Measurements from ENCODE around the gene NIPBL. TPM values are rescaled to one million over a fixed set of nuclear protein-coding genes. Genes with fewer than 3 reads are reported as not detected.

NIPBL gene
- total and polyA plus RNA-seq, 10 of the 15 experiments (the other 5 are each of a cell fraction or from before 2014, with no cell fraction given) = 10.4 to 50.4 (median 20.2) TPM

DNA sequence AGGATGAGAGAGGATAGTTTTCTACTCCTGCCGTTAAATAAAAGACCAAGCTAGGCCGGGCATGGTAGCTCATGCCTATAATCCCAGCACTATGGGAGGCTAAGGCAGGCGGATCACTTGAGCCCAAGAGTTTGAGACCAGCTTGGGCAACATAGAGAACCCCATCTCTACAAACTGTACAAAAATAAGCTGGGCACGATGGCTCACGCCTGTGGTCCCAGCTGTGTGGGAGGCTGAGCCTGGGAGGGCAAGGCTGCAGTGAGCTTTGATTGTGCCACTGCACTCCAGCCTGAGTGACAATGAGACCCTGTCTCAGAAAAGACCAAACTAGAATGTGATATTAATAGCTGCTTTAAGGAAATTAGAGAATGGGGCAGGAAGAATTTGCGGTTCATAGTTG is 158.4 kb downstream of the NIPBL start:
- H3K4me1 ChIP-seq (ENCODE audit: control insufficient read depth, insufficient read depth, low read length) = no peaks in the 10 kb centered on the region
- no peak overlapping the region for H3K9ac ChIP-seq (ENCODE audit: control insufficient read depth, insufficient read depth, low read length)
- H3K9me3 ChIP-seq (replicated peaks; ENCODE audit: control insufficient read depth, insufficient read depth, low read length) = no peaks in the 10 kb centered on the region
- H3K36me3 ChIP-seq (ENCODE audit: control insufficient read depth in 2 of 2, insufficient read depth in 2 of 2, low read length in 1 of 2) = peaks cover 0 to 12% of the 10 kb centered on the region in 2 experiments; a peak in 2 of 4 replicates
- in situ Hi-C loops (cut with MboI) (no loop called here), intact Hi-C loops (cut with micrococcal nuclease; ENCODE audit: unreplicated experiment) (no loop called here)
- ATAC-seq = peak; percentile 24; the same call in 1 of the 3 replicates
- no peak overlapping the region for H2AFZ ChIP-seq (ENCODE audit: control insufficient read depth, low read depth, low read length)
- H3K4me3 ChIP-seq = no peak overlapping the region
- no peak for FAIRE-seq
- H3K27ac ChIP-seq (ENCODE audit: control insufficient read depth, insufficient read depth) = no peak overlapping the region
- H3K79me2 ChIP-seq (ENCODE audit: control insufficient read depth, insufficient read depth, low read length) = no peaks in the 10 kb centered on the region
- ChIA-PET RAD21 (ENCODE audit: unreplicated experiment) (interaction anchor here (0.8 kb wide), 1 partner anchor 17 kb away, joined by 5 read pairs; no protein-coding TSS in a partner anchor), CTCF (interaction anchor here (0.8 to 2.0 kb wide), 5 partner anchors 9 to 344 kb away, joined by 3 to 6 read pairs (median 5); partner anchors contain the start of gene NUP155), POLR2A (no interaction called here), SMC1A (ENCODE audit: uncharacterized antibody, unreplicated experiment) (interaction anchor here (0.6 to 2.2 kb wide), 7 partner anchors 9 to 306 kb away, joined by 3 to 11 read pairs (median 4); no protein-coding TSS in a partner anchor)
- no peaks in the 10 kb centered on the region for H4K20me1 ChIP-seq (ENCODE audit: control insufficient read depth, insufficient read depth)
- no peak for DNase-seq (ENCODE audit: low read depth, low spot score)
- no peaks in the 10 kb centered on the region for H3K27me3 ChIP-seq (replicated peaks in 1 of 2; ENCODE audit: control insufficient read depth in 2 of 2, insufficient read depth in 2 of 2, low read length in 1 of 2)
- TSS peak; percentile 34 for BruUV-seq (replicated peaks)
- H3K4me2 ChIP-seq (ENCODE audit: control insufficient read depth, insufficient read depth) = no peak overlapping the region
- TF ChIP-seq STAT3 (IDR thresholded peaks at IDR 0.05; ENCODE audit: low read depth, low read length) (no peak), FOS (IDR thresholded peaks at IDR 0.05; ENCODE audit: borderline replicate concordance, extremely low read depth, insufficient read length) (no peak), PAX5 (IDR thresholded peaks at IDR 0.05; ENCODE audit: borderline replicate concordance, low read depth, low read length) (no peak), RB1 (IDR thresholded peaks at IDR 0.05; ENCODE audit: borderline replicate concordance) (no peak), CBFB (IDR thresholded peaks at IDR 0.05; ENCODE audit: low read depth) (no peak)
- TF ChIP-seq, protein P1, sequence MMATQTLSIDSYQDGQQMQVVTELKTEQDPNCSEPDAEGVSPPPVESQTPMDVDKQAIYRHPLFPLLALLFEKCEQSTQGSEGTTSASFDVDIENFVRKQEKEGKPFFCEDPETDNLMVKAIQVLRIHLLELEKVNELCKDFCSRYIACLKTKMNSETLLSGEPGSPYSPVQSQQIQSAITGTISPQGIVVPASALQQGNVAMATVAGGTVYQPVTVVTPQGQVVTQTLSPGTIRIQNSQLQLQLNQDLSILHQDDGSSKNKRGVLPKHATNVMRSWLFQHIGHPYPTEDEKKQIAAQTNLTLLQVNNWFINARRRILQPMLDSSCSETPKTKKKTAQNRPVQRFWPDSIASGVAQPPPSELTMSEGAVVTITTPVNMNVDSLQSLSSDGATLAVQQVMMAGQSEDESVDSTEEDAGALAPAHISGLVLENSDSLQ (IDR thresholded peaks at IDR 0.05) = no peak
- TF ChIP-seq, protein P2, sequence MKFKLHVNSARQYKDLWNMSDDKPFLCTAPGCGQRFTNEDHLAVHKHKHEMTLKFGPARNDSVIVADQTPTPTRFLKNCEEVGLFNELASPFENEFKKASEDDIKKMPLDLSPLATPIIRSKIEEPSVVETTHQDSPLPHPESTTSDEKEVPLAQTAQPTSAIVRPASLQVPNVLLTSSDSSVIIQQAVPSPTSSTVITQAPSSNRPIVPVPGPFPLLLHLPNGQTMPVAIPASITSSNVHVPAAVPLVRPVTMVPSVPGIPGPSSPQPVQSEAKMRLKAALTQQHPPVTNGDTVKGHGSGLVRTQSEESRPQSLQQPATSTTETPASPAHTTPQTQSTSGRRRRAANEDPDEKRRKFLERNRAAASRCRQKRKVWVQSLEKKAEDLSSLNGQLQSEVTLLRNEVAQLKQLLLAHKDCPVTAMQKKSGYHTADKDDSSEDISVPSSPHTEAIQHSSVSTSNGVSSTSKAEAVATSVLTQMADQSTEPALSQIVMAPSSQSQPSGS (IDR thresholded peaks at IDR 0.05; ENCODE audit: low read length) = no peak
- TF ChIP-seq, protein P3, sequence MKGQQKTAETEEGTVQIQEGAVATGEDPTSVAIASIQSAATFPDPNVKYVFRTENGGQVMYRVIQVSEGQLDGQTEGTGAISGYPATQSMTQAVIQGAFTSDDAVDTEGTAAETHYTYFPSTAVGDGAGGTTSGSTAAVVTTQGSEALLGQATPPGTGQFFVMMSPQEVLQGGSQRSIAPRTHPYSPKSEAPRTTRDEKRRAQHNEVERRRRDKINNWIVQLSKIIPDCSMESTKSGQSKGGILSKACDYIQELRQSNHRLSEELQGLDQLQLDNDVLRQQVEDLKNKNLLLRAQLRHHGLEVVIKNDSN (IDR thresholded peaks at IDR 0.05; ENCODE audit: borderline replicate concordance, extremely low read length, insufficient read depth, low read depth, low read length) = no peak
- 98% methylated on average over 6 of the region's 6 CpGs for WGBS (ENCODE audit: insufficient coverage, insufficient replicate concordance, low lambda C conversion rate, missing lambda C conversion rate)
